ENCODE measurements around the gene STAM.

STAM gene

DNA sequence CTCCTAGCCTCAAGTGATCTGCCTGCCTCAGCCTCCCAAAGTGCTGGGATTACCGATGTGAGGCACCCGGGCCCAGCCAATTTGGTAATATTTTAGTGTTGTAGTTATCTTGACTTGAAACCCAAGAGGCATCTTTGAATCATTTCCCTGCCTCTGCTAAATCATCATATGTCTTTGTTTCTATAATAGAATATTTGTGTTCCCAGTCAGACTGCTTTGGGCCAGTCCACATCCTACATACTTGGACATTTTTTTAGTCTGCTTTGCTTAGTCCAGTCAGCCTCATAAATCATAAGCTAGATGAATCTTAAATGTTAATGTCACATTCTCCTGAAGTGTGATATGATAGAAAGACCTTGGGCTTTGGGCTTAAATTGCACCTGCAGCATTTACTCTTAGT, 5.9 kb downstream of the STAM start:
- ChIA-PET POLR2A (no interaction called here), CTCF (no interaction called here)
- TF ChIP-seq, protein P1, sequence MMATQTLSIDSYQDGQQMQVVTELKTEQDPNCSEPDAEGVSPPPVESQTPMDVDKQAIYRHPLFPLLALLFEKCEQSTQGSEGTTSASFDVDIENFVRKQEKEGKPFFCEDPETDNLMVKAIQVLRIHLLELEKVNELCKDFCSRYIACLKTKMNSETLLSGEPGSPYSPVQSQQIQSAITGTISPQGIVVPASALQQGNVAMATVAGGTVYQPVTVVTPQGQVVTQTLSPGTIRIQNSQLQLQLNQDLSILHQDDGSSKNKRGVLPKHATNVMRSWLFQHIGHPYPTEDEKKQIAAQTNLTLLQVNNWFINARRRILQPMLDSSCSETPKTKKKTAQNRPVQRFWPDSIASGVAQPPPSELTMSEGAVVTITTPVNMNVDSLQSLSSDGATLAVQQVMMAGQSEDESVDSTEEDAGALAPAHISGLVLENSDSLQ (IDR thresholded peaks at IDR 0.05), result peak; percentile 20; the same call in 1 of the 2 replicates
- TF ChIP-seq ZNF384 (IDR thresholded peaks at IDR 0.05), result no peak
- no peak for DNase-seq (ENCODE audit: extremely low spot score)

- ChIA-PET CTCF (no interaction called here), POLR2A (no interaction called here)
- DNase-seq (ENCODE audit: extremely low spot score), result no peak
- TF ChIP-seq, protein P1 (IDR thresholded peaks at IDR 0.05), result no peak
- TF ChIP-seq CTBP1 (IDR thresholded peaks at IDR 0.05; ENCODE audit: borderline replicate concordance) (no peak), SP1 (IDR thresholded peaks at IDR 0.05) (no peak), SUZ12 (IDR thresholded peaks at IDR 0.05) (no peak), L3MBTL2 (conservative IDR thresholded peaks at IDR 0.05) (no peak), FOXM1 (IDR thresholded peaks at IDR 0.05; ENCODE audit: borderline replicate concordance) (no peak), ELF4 (IDR thresholded peaks at IDR 0.05) (no peak), TARDBP (IDR thresholded peaks at IDR 0.05) (no peak), HDGF (IDR thresholded peaks at IDR 0.05; ENCODE audit: borderline replicate concordance) (no peak), ARNT (IDR thresholded peaks at IDR 0.05) (no peak), BHLHE40 (IDR thresholded peaks at IDR 0.05; ENCODE audit: borderline replicate concordance) (no peak), FOXK2 (IDR thresholded peaks at IDR 0.05) (no peak)
Observed at GRCh38 chr10:17650416-17650815, 6.5 kb downstream of the STAM start.

DNA sequence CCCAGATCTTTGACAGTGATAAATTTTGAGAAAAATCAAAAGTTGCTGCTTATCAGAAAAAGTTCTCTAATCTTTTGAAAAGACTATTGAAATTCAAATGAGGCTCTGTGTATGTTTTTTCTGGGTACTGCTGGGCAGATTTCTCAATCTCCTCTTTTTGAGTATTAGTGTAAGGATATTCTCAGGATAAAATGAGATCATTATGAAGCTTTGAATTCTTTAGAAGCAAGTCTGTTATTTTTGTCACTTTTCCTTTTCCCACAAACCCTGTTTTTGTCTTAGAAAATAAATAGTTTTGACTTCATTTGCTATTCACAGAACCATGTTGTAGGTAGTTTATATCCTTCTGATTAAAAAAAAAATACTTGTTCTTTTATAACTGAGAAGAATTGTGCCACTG, 7.9 kb downstream of the STAM start:
- ChIA-PET POLR2A (interaction anchor here (4.4 kb wide), 1 partner anchor 8 kb away, joined by 25 read pairs; the partner anchor contains the start of gene STAM), CTCF (no interaction called here)
- no peak for DNase-seq (ENCODE audit: extremely low spot score)
- TF ChIP-seq ZNF384 (IDR thresholded peaks at IDR 0.05) (no peak), CTBP1 (IDR thresholded peaks at IDR 0.05; ENCODE audit: borderline replicate concordance) (no peak), TARDBP (IDR thresholded peaks at IDR 0.05) (no peak), FOXA1 (IDR thresholded peaks at IDR 0.05) (no peak)

- DNase-seq (ENCODE audit: extremely low spot score), result no peak
- POLR2A ChIA-PET, result interaction anchor here (0.9 to 4.4 kb wide), 2 partner anchors 9 to 35 kb away, joined by 3 to 25 read pairs; partner anchors contain the start of genes HACD1 and STAM
- no peak for TF ChIP-seq ELF4 (IDR thresholded peaks at IDR 0.05)
- TF ChIP-seq, protein P1 (IDR thresholded peaks at IDR 0.05), result no peak
- no peak for TF ChIP-seq NFRKB (IDR thresholded peaks at IDR 0.05)
- TF ChIP-seq BHLHE40 (IDR thresholded peaks at IDR 0.05; ENCODE audit: borderline replicate concordance), result no peak
- TF ChIP-seq CTBP1 (IDR thresholded peaks at IDR 0.05; ENCODE audit: borderline replicate concordance), result no peak
- no peak for TF ChIP-seq TARDBP (IDR thresholded peaks at IDR 0.05)
- CTCF ChIA-PET, result interaction anchor here (0.6 kb wide), 1 partner anchor 318 kb away, joined by 5 read pairs; no protein-coding TSS in a partner anchor
Observed at GRCh38 chr10:17652585-17652984, 8.6 kb downstream of the STAM start.

GRCh38 chr10:17655009-17655408, 11.1 kb downstream of the STAM start:
- DNase-seq (ENCODE audit: extremely low spot score), result no peak
- TF ChIP-seq ELF4 (IDR thresholded peaks at IDR 0.05) (no peak), FOXA1 (IDR thresholded peaks at IDR 0.05) (no peak), HDGF (IDR thresholded peaks at IDR 0.05; ENCODE audit: borderline replicate concordance) (no peak), SUZ12 (IDR thresholded peaks at IDR 0.05) (no peak), LEF1 (IDR thresholded peaks at IDR 0.05; ENCODE audit: borderline replicate concordance) (no peak), L3MBTL2 (conservative IDR thresholded peaks at IDR 0.05) (no peak), ARNT (IDR thresholded peaks at IDR 0.05) (no peak), FOXM1 (IDR thresholded peaks at IDR 0.05; ENCODE audit: borderline replicate concordance) (no peak)
- ChIA-PET CTCF (no interaction called here), POLR2A (interaction anchor here (4.4 kb wide), 1 partner anchor 11 kb away, joined by 25 read pairs; the partner anchor contains the start of gene STAM)

GRCh38 chr10:17655567-17656146, 11.7 kb downstream of the STAM start:
- no peak for DNase-seq (ENCODE audit: extremely low spot score)
- POLR2A ChIA-PET, result interaction anchor here (4.4 kb wide), 1 partner anchor 12 kb away, joined by 25 read pairs; the partner anchor contains the start of gene STAM
- CTCF ChIA-PET, result interaction anchor here (0.8 kb wide), 1 partner anchor 11 kb away, joined by 3 read pairs; no protein-coding TSS in a partner anchor
- no peak for TF ChIP-seq BHLHE40 (IDR thresholded peaks at IDR 0.05; ENCODE audit: borderline replicate concordance)
- no peak for TF ChIP-seq SUZ12 (IDR thresholded peaks at IDR 0.05)
- no peak for TF ChIP-seq FOXM1 (IDR thresholded peaks at IDR 0.05; ENCODE audit: borderline replicate concordance)
- TF ChIP-seq, protein P1 (IDR thresholded peaks at IDR 0.05), result no peak
- no peak for TF ChIP-seq TARDBP (IDR thresholded peaks at IDR 0.05)
- TF ChIP-seq CTBP1 (IDR thresholded peaks at IDR 0.05; ENCODE audit: borderline replicate concordance), result no peak
- no peak for TF ChIP-seq ARNT (IDR thresholded peaks at IDR 0.05)
- TF ChIP-seq NFRKB (IDR thresholded peaks at IDR 0.05), result no peak
- no peak for TF ChIP-seq L3MBTL2 (conservative IDR thresholded peaks at IDR 0.05)
- no peak for TF ChIP-seq FOXK2 (IDR thresholded peaks at IDR 0.05)
- no peak for TF ChIP-seq SP1 (IDR thresholded peaks at IDR 0.05)
- no peak for TF ChIP-seq ELF4 (IDR thresholded peaks at IDR 0.05)
- TF ChIP-seq FOXA1 (IDR thresholded peaks at IDR 0.05), result no peak
- no peak for TF ChIP-seq HDGF (IDR thresholded peaks at IDR 0.05; ENCODE audit: borderline replicate concordance)
- TF ChIP-seq ZNF384 (IDR thresholded peaks at IDR 0.05), result no peak
- no peak for TF ChIP-seq LEF1 (IDR thresholded peaks at IDR 0.05; ENCODE audit: borderline replicate concordance)

Data from HEK293T (cell line).